GM19025 (cell line): ENCODE results near the gene CLHC1.
"Not testable (repeated sequence)": the region's sequence is repeated elsewhere in the genome, so short reads cannot be mapped to it uniquely, and the experiment has no call there.

Experiments used
- ATAC-seq: cut with Tn5 transposase; IDR thresholded peaks from one replicate; pipeline ENCODE4 v1.9.1; 2021; ENCODE audit warnings: mild to moderate bottlenecking, low read depth, moderate library complexity; ENCODE audit not compliant: unreplicated experiment

The CLHC1 gene

DNA sequence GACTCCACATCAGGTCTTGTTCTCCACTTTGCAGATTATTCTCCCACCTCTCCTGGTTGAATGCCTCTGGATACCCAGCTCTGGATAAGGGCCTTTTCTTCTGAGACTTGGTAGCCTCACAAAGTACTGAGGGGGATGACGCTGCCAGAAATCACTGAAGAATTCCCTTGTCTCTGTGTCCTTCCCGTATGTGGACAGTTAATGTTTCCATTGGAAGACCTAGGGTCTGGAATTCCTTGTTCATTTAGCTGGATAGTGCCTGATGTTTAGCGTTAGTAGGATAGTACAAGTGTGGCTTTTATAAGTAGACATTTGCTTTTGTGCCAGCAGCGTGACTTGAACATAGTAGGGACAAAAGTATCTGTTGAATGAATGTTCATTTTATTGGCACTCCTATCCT, 76.9 kb downstream of the CLHC1 start:
- ATAC-seq, result no peak

DNA sequence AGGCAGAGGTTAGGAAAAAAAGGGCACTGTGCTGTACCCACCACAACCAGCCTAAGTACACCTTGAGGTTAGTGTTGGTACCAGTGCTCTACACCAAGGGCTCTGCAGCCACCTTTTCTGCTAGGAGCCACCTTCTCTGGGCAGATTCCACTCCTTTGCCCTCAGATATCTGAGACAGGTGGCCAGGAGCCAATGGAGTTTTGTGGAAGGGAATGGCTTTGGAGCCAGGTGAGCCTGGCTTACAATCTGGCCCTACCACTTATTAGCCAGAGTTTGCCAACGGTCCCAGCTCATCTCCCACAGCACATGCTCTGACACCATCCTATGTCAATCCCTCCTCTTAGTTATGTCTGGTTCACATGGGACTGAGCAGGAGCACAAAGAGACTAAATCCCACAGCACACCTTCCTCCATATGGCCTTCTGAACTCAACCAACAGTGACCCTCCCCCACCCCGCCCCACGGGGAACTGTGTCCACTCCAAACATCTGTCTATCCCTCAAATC, 77.5 kb downstream of the CLHC1 start:
- ATAC-seq, result no peak

DNA sequence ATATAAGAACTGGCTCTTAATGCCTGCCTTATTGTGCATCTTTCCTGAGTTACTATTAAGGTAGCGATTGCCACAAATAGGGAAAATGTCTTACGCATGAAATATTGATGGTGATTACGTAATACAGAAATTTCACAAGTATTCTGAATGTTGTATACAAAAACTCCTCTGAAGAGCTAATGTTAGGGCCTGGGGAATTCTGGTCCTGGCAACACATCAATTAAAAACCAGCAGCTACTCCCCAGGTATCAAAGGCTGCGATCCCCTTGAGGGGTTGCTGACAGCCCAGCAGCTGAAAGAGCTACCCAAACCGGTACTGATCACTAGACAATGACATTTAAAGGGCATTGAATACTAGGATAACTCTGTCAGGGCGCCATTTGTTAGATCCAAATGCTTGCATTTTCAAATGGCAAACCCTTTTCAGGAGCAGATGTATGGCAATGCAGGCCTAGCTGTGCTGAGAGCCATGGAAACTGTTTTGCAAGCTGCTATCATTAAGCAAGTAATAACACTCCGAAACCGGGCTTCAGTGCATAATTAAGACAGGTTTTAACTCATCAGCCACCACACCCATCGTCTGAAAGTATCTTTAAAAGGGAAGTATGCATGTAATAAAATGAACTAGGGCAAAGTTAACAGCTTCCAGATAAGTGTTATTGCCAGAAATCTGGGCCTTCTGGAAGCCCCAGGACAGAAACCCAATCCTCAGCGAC, 78.4 kb downstream of the CLHC1 start:
- ATAC-seq, result peak; percentile 35

DNA sequence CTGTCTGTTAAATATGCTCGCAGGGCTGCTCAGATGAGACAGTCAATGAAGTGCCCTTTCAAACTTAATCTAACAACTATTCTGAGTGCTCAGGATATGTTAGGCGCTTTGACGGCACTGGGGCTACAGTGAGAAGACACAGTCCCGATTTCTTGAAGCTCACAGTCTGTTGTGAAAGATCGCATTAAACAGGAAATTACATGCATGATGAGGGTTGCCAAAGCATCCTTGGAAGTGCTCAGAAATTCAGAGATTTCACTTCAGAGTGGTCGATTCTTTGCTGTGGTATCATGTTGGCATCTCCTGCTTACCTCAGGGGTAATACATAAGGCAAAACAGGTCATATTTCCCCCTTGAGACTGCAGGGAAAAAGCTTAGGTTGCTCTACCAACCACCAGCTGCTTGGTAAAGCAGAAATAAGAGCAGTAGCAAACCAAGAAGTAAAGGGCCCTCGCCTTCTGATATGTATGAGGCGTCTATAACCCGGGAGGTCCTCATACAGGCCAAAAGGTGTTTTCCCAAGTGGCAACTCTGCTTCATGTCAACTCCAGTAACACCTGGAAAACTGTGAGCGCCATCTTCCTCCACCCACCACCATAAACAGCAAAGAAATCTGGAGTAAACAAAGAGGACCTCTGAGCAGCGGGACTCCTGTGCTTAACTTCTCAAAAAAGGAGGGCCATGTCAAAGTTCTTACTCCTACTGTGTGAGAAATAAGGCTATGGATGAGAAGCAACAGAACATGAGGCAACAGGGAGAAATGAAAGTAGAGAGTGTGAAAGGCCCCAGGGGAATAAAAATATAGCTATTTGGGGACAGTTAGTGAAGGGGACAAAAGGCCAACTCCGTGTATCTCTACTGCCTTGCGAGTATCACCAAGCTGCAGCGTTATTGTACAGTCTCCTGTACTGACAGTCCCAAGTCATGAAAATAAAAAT, 79.3 kb downstream of the CLHC1 start:
- ATAC-seq, result no peak

DNA sequence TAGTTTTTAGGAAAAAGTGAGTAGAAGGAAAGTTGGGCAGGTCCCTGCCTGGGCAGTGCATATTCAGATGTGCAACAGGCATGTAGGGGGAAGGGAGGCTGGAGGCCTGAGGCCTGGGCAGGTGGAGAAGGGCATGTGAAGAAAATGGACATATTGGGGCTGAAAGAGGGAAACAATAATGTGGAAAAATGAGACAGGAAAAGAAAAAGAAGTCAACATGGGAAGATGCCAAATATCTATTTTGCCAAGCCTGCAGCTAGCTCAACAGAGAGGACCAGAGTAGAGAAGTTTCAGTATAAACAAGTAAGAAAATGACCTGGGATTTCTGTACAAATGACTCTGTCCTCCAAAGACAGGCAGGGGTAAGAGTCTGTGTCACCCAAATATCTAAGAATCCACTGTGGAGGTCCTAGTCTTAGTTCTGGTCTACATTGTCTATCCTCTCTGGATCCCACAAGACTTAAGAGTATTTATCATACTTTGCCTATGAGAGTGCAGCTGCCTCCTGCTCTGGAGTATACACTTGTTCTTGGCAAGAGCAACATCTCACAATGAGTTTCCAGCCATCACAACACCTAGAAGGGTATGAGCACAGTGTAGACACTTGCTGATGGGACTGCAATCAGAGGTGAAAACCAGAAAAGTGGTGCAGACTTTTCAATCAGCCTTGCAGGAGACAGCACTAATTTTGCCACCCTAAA, 80.2 kb downstream of the CLHC1 start:
- no peak for ATAC-seq

DNA sequence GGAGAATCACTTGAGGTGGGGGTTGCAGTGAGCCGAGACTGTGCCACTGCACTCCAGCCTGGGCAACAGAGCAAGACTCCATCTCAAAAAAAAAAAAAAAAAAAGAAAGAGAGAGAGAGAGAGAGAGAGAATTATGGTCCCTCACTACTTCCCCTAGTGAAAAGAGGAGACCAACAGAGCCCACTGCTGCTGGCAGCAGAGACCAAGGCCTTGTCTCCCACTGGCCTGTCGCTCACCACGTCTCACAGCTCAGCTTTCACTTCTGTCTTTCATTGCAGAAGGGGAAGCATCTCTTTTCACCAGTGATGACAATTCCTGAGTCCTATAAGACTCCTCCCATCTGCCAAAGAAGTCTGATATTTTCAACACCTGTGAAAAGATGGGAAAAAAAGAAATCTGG, 81.3 kb downstream of the CLHC1 start:
- peak; percentile 43 for ATAC-seq

DNA sequence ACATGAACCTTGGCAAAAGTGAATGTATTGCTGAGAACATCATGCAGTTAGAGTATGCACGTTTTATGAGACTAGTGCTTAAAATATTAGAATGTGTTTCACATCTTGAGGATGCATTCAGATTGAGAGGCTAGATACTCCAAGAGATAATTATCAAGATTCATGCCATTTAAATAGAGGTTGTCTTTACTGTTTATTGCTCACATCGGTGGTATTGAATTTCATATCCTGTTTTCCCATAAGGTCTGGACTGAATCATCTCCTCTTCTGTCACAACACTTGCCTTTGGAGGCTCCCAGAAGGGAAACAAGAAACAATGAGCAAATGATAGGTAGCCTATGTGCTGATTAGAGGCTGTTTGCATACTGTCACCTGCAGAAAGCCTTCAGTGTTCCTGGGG, 83.8 kb downstream of the CLHC1 start:
- ATAC-seq, result no peak

DNA sequence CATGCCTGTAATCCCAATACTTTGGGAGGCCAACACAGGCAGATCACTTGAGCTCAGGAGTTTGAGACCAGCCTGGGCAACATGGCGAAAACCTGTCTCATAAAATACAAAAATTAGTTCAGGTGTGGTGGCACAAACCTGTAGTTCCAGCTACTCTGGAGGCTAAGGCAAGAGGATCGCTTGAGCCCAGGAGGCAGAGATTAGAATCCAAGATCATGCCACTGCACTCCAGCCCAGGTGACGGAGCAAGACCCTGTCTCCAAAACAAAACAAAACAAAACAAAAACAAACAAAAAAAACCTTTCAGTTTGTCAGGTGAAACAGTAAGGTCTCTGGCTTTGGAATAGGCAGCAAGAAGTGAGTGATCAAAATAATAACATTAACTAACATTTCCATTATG, 84.6 kb downstream of the CLHC1 start:
- ATAC-seq, result no peak

DNA sequence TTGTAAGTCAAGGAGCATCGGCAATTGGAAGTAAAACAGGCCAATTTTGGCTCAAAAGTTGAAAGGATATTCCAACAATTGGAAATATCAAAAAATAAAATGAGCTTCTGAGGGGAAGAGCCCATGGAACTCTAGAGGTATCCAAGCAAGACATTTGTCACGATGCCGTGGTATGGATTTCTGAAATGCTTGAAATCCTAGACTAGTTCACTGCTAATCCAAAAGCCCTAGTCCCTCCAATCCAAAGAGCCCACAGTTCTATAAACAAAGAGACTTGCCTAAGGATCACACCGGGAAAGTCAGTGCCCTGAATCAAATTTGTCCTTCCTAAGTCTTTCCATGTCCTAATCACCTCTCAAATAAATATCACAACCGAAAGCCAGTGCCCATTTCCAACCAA, 85.1 kb downstream of the CLHC1 start:
- no peak for ATAC-seq

DNA sequence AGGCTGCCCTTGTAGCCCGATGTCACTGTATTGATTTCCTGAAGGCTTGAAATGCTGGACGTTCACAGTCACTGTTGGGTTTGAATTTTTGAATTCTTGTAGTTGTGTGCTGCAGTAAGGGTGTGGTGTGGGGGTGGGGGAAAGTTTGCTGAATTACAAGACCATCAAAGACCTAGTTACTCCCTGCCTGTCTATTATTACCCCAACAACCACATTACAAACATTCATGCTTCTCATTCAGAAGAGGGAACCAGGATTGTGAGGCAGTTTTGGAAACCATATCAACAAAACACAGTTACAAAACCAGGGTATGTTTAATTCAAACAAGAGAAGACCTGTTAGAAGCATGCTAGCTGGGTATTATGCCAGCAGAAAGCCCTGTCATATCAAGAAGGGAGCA, 85.8 kb downstream of the CLHC1 start:
- ATAC-seq, result no peak

DNA sequence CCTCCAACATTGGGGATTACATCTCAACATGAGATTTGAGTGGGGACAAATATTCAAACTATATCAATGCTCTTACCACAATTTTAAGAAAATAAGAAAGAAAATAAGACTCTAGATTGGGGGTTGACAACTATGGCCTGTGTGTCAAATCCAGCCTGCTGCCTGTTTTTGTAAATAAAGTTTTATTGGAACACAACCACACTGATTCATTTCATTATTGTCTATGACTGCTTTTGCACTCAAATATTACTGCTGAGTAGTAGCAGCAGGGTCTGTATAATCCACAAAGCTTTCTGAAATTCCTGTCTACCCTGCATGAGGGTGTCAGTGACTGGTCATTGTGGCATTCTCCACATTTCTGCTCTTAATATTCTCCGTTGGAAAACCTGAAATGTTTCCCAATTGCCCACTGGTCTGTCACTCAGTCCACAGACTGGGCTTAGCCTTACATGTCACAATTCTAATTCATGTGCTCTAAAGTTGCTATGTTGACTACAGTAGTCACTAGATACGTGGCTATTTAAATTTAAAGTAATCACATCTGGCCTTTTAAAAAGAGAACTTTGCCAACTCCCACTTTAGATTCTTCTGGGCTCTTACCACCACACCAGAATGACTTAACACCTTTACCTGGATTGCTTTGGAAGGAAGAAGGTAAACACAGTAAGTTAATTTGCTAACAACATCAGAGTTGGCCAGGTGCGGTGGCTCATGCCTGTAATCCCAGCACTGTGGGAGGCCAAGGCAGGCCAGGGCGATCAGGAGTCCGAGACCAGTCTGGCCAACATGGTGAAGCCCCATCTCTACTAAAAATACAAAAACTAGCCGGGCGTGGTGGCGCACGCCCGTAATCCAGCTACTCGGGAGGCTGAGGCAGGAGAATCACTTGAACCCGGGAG, 86.9 kb downstream of the CLHC1 start:
- no peak for ATAC-seq

DNA sequence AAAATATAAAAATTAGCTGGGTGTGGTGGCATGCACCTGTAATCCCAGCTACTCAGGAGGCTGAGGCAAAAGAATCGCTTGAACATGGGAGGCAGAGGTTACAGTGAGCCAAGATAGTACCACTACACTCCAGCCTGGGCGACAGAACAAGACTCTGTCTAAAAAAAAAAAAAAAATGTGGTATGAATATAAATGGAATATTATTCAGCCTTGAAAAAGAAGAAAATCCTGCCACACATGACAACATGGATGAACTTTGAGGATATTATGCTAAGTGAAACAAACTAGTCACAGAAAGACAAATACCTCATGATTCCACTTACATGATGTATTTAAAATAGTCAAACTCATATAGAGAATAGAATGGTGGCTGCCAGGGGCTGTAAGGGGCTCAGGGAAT, 88.4 kb downstream of the CLHC1 start:
- not testable (repeated sequence) for ATAC-seq

DNA sequence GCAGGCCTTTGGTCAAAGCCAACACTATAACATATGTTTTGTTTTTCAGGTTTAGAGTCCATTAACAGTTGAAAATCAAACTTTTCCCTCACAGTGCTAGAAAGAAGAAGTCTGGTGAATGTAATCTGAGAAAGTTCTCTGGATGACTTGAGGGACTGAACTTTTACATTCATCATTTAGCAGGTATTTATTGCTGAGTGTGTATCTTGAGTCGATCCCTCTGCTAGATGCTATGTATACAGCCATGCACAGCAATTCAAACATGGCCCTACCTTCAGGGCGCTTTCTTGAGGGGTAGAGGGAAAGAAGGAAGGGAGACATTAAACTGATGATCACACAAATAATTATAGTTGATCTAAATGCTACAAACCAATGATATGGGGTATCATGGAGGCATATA, 89.6 kb downstream of the CLHC1 start:
- no peak for ATAC-seq

DNA sequence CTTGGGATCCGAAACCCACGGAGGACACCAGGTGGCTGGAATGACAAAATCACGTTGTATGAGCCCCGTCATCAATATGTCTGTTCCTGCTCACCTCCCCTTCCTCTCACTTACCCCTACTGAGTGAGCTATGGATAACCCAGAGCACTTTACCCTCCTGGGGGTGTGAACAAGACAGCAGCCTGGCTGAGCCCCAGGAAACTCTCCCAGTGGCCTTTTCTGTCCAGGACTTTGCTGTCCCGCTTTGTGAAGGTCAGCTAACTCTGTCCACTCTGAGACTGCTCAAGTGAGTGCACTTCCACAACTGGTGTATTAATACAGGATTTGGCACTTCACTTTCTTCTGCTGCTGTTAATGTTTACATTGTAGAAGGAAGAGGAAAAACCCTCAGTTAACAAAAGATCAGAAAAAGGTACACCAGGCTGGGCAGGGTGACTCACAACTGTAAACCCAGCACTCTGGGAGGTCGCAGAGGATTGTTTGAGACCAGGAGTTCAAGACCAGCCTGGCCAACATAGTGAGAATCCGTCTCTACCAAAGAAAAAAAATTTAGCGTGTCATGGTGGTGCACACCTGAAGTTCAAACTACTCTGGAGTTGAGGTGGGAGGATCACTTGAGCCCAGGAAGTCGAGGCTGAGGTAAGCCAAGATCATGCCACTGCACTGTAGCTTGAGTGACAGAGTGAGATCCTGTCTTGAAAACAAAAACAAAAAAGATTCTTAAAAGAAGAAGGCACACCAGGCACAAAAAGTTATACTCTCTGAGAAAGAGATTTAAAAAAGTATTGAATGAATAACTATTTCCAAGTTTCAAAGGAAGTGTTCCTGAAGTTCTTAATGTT, 90.3 kb downstream of the CLHC1 start:
- ATAC-seq, result no peak

DNA sequence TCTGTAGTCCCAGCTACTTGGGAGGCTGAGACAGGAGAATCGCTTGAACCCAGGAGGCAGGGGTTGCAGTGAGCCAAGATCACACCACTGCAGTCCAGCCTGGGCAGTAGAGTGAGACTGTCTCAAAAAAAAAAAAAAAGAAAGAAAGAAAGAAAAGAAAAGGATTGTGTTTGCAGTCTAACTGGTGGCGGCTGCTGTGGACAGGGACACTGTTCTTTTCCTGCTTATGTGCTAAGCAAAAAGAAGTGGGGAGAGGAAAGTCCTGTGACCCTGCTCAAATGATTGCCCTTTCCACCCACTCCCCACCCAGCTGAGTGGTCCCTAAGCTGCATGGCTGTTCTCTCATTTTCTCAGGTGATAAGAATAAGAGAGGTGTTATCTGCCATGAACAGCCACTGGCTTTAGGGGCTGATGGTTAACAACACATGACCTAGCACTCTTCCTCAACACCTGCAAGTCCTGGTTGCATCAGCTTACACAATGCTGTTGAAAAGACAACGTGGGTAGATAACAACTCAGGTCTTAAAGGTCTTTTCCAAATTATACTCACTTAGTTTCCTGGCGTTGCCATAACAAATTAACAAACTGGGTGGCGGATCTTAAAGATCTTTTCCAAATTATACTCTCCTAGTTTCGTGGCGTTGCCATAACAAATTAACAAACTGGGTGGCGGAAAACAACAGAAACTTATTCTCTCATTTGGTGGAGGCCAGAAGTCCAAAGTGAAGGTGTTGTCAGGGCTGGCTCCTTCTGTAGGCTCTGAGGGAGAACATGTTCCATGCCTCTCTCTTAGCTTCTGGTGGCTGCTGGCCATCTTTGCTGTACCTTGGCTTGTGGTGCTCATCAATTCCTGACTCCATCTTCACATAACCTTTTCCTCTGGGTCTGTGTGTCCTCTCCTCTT, 91.5 kb downstream of the CLHC1 start:
- ATAC-seq, result no peak

DNA sequence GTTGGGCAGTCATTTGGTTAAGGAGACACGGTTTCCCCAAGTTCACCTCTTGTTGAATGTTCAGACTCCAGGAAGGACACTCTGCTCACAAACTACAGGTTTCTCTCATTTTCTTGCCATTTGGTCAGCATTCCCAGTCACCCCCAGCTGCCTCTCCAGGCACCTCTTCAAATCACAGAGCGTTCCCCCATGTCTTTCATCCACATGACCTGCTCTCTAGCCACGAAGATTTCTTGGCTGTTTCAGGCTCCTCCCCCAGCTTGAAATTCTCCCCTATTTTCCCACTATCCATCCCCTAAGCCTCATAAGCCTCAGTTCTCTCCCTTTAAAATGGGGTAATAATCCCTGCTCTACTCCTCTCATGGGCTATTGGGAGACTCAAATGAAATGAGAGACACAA, 92.8 kb downstream of the CLHC1 start:
- no peak for ATAC-seq

DNA sequence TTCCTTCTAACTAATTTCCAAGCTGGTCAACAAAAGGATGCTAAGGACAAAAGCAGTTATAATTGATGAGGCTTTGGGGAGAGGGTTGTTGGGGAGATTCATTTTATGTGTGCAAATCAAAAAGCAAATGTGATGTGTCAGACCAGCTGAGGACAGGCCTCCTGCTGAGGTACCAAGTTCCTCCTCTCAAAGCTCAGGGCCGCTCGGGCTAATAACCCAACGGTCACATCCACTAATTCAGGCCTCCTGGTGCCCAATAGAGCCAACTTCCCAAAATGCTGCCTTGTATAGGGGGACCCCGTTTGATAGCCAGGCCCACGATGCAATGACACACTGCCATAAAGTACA, 93.2 kb downstream of the CLHC1 start:
- no peak for ATAC-seq
